Ecto neural progenitor cell (in vitro differentiated cells): ENCODE results near the gene ABCC2.
"Not testable (repeated sequence)": the region's sequence is repeated elsewhere in the genome, so short reads cannot be mapped to it uniquely, and the experiment has no call there.

Experiments used
- DNase-seq: peaks from one replicate; pipeline ENCODE4 v3.0.0-alpha.2; 2018; ENCODE audit warnings: low spot score

The ABCC2 gene

GRCh38 chr10:99853655-99854054 is 71.2 kb downstream of the ABCC2 start:
- DNase-seq, result no peak

DNA sequence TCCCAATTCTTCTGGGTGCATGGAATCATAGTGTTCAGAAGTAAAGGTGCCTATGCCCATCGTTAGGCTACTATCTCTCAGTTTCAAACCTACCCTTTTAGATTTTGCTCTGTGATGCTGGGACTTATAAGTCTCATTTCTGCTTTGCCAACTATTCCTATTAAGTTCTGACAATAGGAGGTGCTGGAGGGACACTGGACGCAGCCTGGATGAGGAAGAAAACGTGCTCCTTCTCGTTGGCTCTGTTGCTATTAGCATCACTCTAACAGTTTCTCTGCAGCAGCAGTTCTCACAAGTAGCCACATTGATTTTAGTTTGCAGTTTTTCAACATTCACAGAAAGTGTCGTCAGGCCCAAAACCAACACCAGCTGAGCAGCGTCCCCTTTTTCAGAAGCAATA is 72.4 kb downstream of the ABCC2 start:
- DNase-seq, result no peak

DNA sequence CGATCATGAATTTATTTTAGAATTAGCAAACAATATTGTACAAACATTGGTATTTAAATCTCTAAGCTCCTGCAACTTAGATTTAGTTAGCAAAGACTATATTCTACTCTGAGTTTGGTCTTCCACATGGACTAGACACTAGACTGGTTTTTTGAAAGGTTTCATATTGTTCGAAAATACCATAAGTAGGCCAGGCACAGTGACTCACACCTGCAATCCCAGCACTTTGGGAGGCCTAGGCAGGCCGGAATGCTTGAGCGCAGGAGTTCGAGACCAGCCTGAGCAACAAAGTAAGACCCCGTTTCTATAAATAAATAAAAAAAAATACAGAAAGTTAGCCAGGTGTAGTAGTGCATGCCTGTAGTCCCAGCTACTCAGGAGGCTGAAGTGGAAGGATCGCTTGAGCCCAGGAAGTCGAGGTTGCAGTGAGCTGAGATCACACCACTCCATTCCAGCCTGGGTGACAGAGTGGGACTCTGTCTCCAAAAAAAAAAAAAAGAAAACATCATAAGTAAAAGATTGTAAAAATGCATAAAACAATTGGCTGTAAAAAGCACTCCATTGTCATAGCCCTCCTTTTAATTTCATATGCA is 73.1 kb downstream of the ABCC2 start:
- DNase-seq, result no peak

DNA sequence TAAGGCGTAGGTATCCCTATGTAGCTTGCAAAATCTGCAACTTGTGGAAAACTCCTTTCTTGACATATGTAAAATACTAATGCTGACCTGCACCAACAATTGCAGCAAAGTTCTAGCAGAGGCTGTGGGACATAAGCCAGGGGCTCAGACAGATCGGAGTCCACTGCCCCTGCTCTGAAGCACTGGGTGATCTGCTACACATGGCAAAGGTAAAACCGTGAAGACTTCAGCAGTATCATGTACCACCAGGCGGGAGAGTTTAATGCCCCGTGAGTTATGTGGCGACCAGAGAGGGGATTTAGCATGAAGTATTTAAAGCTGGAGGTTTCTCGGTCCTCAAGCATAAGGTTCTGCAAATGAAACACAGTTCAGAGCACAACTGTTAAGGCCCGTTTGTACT is 76.4 kb downstream of the ABCC2 start:
- no peak for DNase-seq

DNA sequence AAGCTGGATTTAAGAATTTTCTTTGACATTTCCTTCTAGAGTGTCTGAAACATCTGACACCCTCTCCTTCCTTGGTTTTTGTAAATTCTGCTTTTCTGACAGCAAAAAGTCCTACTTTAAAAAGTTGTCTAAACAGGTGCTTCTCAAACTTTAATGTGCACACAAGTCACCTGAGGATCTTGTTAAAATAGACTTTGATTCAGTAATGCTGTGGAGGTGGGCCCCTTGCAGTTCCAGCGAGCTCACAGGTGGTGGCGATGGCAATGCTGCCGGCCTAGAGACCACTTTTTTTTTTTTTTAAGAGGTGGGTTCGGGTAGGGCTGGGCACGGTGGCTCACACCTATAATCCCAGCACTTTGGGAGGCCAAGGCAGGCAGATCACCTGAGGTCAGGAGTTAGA is 77.1 kb downstream of the ABCC2 start:
- DNase-seq, result no peak

GRCh38 chr10:99860466-99860865 is 78.0 kb downstream of the ABCC2 start:
- DNase-seq, result no peak

DNA sequence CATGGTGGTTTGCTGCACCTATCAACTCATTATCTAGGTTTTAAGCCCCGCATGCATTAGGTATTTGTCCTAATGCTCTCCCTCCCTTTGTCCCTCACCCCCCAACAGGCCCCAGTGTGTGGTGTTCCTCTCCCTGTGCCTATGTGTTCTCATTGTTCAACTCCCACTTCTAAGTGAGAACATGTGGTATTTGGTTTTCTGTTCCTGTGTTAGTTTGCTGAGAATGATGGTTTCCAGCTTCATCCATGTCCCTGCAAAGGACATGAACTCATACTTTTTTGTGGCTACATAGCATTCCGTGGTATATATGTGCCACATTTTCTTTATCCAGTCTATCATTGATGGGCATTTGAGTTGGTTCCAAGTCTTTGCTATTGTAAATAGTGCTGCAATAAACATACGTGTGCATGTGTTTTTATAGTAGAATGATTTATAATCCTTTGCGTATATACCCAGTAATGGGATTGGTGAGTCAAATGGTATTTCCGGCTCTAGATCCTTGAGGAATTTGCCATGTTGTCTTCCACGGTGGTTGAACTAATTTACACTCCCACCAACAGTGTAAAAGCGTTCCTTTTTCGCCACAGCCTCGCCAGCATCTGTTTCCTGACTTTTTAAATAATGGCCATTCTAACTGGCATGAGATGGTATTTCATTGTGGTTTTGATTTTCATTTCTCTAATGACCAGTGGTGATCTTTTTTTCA is 81.2 kb downstream of the ABCC2 start:
- not testable (repeated sequence) for DNase-seq

DNA sequence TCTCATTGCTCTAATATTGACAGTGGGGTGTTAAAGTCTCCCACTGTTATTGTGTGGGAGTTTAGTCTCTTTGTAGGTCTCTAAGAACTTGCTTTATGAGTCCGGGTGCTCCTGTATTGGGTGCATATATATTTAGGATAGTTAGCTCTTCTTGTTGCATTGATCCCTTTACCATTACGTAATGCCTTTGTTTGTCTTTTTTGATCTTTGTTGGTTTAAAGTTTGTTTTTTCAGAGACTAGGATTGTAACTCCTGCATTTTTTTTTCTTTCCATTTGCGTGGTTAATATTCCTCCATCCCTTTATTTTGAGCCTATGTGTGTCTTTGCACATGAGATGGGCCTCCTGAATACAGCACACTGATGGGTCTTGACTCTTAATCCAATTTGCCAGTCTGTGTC is 84.8 kb downstream of the ABCC2 start:
- not testable (repeated sequence) for DNase-seq

- no peak for DNase-seq
Measured at GRCh38 chr10:99869581-99870122, 87.2 kb downstream of the ABCC2 start.

DNA sequence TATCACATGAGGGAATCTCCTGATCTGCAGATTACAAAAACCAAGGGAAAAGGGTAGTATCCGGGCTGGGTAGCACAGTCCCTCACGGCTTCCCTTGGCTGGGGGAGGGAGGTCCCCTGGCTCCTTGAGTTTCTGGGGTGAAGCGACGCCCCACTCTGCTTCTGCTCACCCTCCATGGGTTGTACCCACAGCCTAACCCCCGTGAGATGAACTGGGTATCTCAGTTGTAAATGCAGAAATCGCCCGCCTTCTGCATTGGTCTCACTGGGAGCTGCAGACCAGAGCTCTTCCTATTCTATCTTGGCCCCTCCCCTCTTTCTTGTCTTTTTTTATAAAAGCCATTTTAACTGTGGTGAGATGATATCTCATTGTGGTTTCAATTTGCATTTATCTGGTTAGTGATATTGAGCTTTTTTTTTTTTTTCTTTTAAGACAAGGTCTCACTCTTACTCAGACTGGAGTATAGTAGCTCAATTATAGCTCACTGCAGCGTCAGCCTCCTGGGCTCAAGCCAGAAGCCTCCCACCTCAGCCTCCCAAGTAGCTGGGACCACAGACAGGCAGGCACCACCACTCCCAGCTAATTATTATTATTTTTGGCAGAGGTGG is 87.8 kb downstream of the ABCC2 start:
- no peak for DNase-seq

DNA sequence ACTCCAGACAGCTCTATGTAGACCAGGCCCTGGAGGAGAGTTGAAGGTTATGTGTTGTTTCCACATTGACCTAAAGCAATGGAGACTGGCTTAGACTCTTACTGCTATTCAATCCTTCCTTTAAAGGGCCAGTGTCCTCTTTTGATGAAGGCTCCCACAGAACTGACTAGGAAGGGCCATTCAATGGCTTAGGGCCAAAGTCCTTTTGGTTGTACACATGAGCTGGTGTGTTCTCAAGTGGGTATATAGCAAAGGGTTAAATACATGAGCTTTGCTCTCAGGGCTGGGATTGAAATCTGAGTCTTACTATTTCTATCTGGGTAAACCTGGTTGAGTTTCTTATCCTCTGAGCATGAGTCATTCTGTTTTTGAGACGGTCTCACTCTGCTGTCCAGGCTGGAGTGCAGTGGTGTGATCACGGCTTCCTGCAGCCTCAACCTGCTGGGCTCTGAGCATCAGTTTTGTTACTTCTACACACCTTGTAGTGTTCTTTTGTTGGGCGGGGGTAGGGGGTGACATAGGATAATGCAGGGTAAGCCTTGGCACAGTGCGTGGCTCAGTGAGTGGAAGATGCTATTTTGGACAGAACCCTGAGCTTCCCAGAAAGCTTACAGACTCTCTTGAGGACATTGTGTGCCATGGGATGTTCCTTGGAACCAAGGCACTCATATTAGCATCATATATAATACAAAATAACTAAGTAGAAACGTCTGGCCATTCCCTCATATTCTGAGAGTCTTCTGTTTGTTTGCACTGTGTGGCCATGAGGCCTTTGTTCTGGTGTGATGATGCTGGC is 90.1 kb downstream of the ABCC2 start:
- DNase-seq, result no peak

DNA sequence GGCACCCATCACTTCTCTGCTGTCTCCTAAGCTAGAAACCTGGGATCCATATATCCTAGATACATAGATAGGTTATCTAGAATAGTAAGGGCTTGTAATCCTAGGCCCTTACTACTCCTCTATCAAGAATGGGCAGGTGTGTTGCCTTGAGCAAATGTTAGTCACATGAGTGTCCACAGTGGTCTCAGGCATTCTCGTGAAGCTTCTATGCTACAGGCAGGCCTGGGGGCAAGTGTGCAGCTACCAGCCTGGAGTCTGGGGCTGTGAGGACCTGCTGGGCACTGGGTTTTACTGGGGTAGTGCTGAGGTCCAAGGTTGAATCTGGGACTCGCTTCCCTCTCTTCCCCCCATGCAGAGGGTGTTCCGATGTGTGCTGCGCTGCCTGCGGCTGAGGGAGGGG is 91.4 kb downstream of the ABCC2 start:
- DNase-seq, result no peak

- DNase-seq, result no peak
Measured at GRCh38 chr10:99874341-99875085, 92.1 kb downstream of the ABCC2 start.

DNA sequence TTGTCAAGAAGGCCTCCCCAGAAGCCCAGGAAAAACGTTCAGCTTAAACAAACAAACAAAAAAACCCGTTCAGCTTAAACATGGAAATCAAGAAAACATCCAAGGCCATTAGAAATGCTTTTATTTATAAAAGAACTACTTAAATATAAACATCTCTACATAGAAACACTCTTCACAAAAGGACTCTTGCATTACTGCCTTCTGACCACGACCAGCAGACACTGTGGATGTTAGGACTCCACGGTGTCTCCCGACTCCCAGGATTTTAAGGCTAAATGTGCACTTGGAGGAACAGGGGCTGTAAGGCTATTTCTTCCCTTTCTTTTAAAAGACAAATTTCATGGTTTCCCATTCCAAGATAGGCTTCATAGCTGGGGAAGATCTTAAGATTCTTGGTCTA is 93.0 kb downstream of the ABCC2 start:
- no peak for DNase-seq

- no peak for DNase-seq
Measured at GRCh38 chr10:99880080-99880835, 97.8 kb downstream of the ABCC2 start.

GRCh38 chr10:99881371-99881770 is 98.9 kb downstream of the ABCC2 start:
- DNase-seq, result no peak

- no peak for DNase-seq
Measured at GRCh38 chr10:99883523-99883922, 101.1 kb downstream of the ABCC2 start.

- DNase-seq, result no peak
Measured at GRCh38 chr10:99888622-99889021, 106.2 kb downstream of the ABCC2 start.

DNA sequence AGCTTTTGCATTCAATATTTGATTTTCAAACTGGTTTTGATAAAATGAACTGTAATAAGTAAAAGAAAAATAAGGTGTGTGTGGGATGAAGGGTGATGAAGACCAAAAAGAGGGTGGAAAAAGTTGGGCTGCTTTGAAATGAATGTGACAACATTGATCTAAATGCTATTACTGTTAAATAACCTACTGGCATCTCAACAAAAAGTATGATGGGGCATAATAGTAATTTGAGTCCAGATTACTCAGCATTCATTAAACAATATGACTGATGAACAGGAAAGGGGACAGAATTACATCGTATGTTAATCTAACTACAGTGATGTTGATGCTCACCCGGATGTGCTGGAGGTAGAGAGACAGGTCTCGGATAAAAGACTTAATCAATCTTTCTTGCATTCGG is 112.2 kb downstream of the ABCC2 start:
- no peak for DNase-seq

GRCh38 chr10:99895066-99895465 is 112.6 kb downstream of the ABCC2 start:
- not testable (repeated sequence) for DNase-seq

DNA sequence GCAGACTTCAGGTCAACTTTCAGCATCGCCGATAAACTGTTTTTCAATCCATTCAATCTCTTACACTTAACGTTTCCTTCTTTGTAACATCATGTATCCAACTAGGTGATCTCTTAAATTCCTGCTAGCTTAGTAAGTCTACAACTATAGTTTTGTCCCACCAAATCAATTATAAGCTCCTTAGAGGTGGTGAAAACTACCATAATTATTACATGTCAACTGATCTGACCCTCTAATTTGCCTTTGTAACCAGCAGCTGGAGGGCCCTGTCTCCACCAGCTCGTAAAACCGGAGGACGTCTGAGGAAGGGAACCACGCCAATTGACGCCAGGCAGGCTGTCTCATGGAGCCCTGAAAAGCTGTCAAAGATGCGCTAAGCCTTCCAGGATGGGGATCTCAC is 113.4 kb downstream of the ABCC2 start:
- DNase-seq, result no peak
